HG03025 (cell line): Measurements from ENCODE around the gene MAST2.

ENCODE experiments used
- ATAC-seq: cut with Tn5 transposase; IDR thresholded peaks from one replicate; pipeline ENCODE4 v1.9.1; 2021; ENCODE audit warnings: mild to moderate bottlenecking, moderate library complexity; ENCODE audit not compliant: unreplicated experiment, low FRiP score

Gene MAST2

GRCh38 chr1:45973121-45973520 is 169.7 kb downstream of the MAST2 start:
- ATAC-seq, result no peak

- no peak for ATAC-seq
Observed at GRCh38 chr1:45974541-45975269, 171.3 kb downstream of the MAST2 start.

GRCh38 chr1:45976623-45977022 is 173.2 kb downstream of the MAST2 start:
- ATAC-seq, result no peak

GRCh38 chr1:45979074-45979777 is 175.8 kb downstream of the MAST2 start:
- ATAC-seq, result no peak

GRCh38 chr1:45979778-45980176 is 176.4 kb downstream of the MAST2 start:
- no peak for ATAC-seq

GRCh38 chr1:45982359-45982758 is 178.9 kb downstream of the MAST2 start:
- no peak for ATAC-seq

- ATAC-seq, result no peak
Observed at GRCh38 chr1:45983967-45984366, 180.6 kb downstream of the MAST2 start.

- ATAC-seq, result no peak
Observed at GRCh38 chr1:45987204-45987603, 183.8 kb downstream of the MAST2 start.

GRCh38 chr1:45989249-45989648 is 185.8 kb downstream of the MAST2 start:
- ATAC-seq, result no peak

GRCh38 chr1:45994423-45994822 is 191.0 kb downstream of the MAST2 start:
- ATAC-seq, result no peak

GRCh38 chr1:45995298-45995697 is 191.9 kb downstream of the MAST2 start:
- no peak for ATAC-seq

GRCh38 chr1:45998020-45998617 is 194.7 kb downstream of the MAST2 start:
- no peak for ATAC-seq

- no peak for ATAC-seq
Observed at GRCh38 chr1:45999507-45999906, 196.1 kb downstream of the MAST2 start.

- ATAC-seq, result no peak
Observed at GRCh38 chr1:46001081-46001785, 197.8 kb downstream of the MAST2 start.

GRCh38 chr1:46002551-46003150 is 199.2 kb downstream of the MAST2 start:
- ATAC-seq, result no peak

GRCh38 chr1:46003315-46003714 is 199.9 kb downstream of the MAST2 start:
- no peak for ATAC-seq

GRCh38 chr1:46004492-46004891 is 201.1 kb downstream of the MAST2 start:
- ATAC-seq, result no peak

GRCh38 chr1:46005594-46005993 is 202.2 kb downstream of the MAST2 start:
- ATAC-seq, result no peak

- no peak for ATAC-seq
Observed at GRCh38 chr1:46008585-46008984, 205.2 kb downstream of the MAST2 start.

- no peak for ATAC-seq
Observed at GRCh38 chr1:46010611-46011010, 207.2 kb downstream of the MAST2 start.
